Ishikawa (cell line): ENCODE results near the gene MARF1.

Experiments used
- CEBPB ChIP-seq: IDR thresholded peaks from 2 replicates; pipeline ENCODE4 v1.6.1; 2012
- CREB1 ChIP-seq: IDR thresholded peaks from 2 replicates; pipeline ENCODE4 v1.6.1; 2012; ENCODE audit warnings: low read depth
- EGR1 ChIP-seq: IDR thresholded peaks from 2 replicates; pipeline ENCODE4 v1.6.1; 2012
- EP300 ChIP-seq: IDR thresholded peaks from 2 replicates; pipeline ENCODE4 v1.6.1; 2012; ENCODE audit warnings: borderline replicate concordance
- FOXM1 ChIP-seq: IDR thresholded peaks from 2 replicates; pipeline ENCODE4 v1.6.1; 2012; ENCODE audit warnings: low read depth, borderline replicate concordance
- NFIC ChIP-seq: IDR thresholded peaks from 2 replicates; pipeline ENCODE4 v1.6.1; 2012
- RAD21 ChIP-seq: IDR thresholded peaks from 2 replicates; pipeline ENCODE4 v1.6.1; 2012; ENCODE audit warnings: low read depth
- TAF1 ChIP-seq: IDR thresholded peaks from 2 replicates; pipeline ENCODE4 v1.6.1; 2012; ENCODE audit warnings: low read depth, mild to moderate bottlenecking
- TCF12 ChIP-seq: IDR thresholded peaks from 2 replicates; pipeline ENCODE4 v1.6.1; 2012; ENCODE audit warnings: low read depth
- TEAD4 ChIP-seq: IDR thresholded peaks from 2 replicates; pipeline ENCODE4 v1.6.1; 2012
- YY1 ChIP-seq: IDR thresholded peaks from 2 replicates; pipeline ENCODE4 v1.6.1; 2012; ENCODE audit warnings: low read depth
- ZBTB7A ChIP-seq: IDR thresholded peaks from 2 replicates; pipeline ENCODE4 v1.6.1; 2012; ENCODE audit warnings: low read depth
- TF ChIP-seq, protein P1 (sequence below): IDR thresholded peaks from 2 replicates; pipeline ENCODE4 v1.6.1; 2012; ENCODE audit warnings: low read depth, mild to moderate bottlenecking
- TF ChIP-seq, protein P2 (sequence below): IDR thresholded peaks from 2 replicates; pipeline ENCODE4 v1.6.1; 2012
- TF ChIP-seq, protein P3 (sequence below): IDR thresholded peaks from 2 replicates; pipeline ENCODE4 v1.6.1; 2012

Gene MARF1

DNA sequence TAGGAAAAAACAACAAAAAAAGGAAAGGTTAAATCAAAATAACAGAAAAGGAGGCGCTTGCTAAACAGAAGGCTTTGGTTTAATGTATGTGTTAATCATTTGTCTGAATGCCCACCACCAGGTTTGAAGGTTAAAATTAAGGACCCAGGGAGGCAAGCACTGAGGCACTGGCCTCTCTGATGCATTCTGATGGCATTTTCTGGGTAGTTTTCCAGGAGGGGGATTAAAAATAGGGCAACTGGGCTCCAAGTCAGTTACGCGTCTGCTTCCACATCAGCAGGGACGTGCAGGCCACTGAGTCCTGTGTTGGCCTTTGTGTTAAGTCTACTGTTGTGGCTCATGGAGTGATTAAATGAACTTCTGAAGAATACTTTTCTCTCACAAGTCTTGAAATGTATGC, 26.9 kb downstream of the MARF1 start:
- TF ChIP-seq, protein P1, sequence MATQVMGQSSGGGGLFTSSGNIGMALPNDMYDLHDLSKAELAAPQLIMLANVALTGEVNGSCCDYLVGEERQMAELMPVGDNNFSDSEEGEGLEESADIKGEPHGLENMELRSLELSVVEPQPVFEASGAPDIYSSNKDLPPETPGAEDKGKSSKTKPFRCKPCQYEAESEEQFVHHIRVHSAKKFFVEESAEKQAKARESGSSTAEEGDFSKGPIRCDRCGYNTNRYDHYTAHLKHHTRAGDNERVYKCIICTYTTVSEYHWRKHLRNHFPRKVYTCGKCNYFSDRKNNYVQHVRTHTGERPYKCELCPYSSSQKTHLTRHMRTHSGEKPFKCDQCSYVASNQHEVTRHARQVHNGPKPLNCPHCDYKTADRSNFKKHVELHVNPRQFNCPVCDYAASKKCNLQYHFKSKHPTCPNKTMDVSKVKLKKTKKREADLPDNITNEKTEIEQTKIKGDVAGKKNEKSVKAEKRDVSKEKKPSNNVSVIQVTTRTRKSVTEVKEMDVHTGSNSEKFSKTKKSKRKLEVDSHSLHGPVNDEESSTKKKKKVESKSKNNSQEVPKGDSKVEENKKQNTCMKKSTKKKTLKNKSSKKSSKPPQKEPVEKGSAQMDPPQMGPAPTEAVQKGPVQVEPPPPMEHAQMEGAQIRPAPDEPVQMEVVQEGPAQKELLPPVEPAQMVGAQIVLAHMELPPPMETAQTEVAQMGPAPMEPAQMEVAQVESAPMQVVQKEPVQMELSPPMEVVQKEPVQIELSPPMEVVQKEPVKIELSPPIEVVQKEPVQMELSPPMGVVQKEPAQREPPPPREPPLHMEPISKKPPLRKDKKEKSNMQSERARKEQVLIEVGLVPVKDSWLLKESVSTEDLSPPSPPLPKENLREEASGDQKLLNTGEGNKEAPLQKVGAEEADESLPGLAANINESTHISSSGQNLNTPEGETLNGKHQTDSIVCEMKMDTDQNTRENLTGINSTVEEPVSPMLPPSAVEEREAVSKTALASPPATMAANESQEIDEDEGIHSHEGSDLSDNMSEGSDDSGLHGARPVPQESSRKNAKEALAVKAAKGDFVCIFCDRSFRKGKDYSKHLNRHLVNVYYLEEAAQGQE: no peak
- TF ChIP-seq FOXM1: no peak
- no peak for TF ChIP-seq TEAD4
- no peak for TF ChIP-seq CEBPB
- TF ChIP-seq TAF1: no peak

DNA sequence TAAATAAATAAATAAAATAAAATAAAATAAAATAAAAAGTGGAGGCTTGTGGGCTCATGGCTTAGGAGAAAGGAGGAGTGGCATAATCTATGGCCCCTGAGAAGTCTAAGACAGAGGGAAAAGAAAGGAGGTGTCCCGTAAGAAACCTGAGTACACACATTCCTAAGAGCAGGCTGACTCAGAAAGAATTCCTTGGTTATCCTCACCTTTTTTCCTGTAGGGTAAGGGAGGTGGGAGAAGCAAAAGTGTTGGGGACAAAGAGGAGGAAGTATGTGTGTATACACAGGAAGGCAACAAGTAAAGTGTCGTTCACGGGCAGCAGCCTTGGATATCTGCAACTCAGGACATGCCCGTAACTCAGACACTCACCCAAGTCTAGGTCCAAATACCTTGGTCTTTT, 29.3 kb downstream of the MARF1 start:
- no peak for TF ChIP-seq YY1
- no peak for TF ChIP-seq FOXM1
- no peak for TF ChIP-seq TCF12
- no peak for TF ChIP-seq CREB1
- TF ChIP-seq TEAD4: no peak

DNA sequence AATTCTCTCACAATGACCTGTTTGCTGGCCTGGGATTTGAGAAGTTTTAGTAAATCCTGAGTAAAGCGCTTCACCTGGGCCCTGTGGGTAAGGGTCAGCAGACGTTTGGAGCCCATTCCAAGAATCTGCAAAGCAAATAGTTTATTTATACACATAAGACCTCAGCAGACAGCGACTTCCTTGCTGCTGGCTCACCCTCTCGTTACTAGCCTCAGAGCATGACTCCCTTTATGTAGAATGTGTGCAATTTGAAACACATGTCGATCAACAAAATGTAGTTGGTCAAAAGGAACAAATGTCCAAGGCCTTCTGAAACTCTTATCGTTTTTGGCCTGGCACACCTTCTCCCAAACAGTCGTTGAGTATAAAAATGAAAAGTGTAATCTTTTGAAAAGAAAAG, 31.3 kb downstream of the MARF1 start:
- no peak for TF ChIP-seq TAF1

DNA sequence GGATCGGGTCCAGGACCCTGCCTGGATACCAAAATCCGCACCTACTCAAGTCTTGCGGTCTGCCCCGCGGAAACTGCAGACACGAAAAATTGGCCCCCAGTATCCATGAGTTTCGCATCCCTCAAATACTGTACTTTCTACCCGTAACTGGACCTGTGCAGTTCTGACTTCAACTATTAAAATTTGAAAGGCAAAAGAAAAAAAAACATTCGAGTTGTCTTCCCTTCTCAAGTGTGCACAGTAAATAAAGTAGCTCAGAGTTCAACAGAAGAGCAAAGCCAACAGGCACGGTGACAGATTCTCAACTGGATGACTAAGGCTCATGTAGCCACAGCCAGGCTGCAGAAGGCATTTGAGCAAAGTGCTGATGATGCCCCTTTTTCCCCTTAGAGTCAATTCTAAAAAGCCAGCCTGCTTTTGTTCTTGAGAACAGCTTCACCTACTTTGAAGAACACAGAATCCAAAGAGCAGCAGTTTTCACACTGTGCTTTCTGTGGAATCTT, 32.5 kb downstream of the MARF1 start:
- TF ChIP-seq CEBPB (no peak), RAD21 (no peak), ZBTB7A (no peak), EP300 (no peak)
- TF ChIP-seq, protein P2, sequence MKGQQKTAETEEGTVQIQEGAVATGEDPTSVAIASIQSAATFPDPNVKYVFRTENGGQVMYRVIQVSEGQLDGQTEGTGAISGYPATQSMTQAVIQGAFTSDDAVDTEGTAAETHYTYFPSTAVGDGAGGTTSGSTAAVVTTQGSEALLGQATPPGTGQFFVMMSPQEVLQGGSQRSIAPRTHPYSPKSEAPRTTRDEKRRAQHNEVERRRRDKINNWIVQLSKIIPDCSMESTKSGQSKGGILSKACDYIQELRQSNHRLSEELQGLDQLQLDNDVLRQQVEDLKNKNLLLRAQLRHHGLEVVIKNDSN: no peak
- TF ChIP-seq, protein P3, sequence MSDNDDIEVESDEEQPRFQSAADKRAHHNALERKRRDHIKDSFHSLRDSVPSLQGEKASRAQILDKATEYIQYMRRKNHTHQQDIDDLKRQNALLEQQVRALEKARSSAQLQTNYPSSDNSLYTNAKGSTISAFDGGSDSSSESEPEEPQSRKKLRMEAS: no peak

DNA sequence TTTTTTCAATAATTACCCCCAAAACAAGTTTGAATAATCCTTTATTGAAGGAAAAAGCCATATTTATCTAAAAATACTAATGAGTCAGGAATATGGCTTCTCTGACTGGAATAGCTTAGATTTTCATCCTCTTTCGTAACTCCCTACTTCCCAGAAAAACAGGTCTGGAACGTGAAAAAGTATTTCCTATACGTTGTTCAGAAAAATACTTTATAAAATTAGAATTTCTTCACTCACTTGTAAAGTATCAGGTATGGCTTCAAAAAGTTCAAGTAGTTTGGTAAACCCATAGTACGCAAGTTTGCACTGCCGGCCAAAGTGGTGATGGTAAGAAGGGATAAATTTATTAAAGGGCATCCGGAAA, 33.7 kb downstream of the MARF1 start:
- TF ChIP-seq ZBTB7A: no peak
- TF ChIP-seq TCF12: no peak
- TF ChIP-seq YY1: no peak
- TF ChIP-seq, protein P1: no peak
- TF ChIP-seq, protein P2: no peak
- TF ChIP-seq TAF1: no peak
- TF ChIP-seq, protein P3: no peak
- TF ChIP-seq CEBPB: no peak
- TF ChIP-seq EGR1: no peak
- TF ChIP-seq EP300: no peak

DNA sequence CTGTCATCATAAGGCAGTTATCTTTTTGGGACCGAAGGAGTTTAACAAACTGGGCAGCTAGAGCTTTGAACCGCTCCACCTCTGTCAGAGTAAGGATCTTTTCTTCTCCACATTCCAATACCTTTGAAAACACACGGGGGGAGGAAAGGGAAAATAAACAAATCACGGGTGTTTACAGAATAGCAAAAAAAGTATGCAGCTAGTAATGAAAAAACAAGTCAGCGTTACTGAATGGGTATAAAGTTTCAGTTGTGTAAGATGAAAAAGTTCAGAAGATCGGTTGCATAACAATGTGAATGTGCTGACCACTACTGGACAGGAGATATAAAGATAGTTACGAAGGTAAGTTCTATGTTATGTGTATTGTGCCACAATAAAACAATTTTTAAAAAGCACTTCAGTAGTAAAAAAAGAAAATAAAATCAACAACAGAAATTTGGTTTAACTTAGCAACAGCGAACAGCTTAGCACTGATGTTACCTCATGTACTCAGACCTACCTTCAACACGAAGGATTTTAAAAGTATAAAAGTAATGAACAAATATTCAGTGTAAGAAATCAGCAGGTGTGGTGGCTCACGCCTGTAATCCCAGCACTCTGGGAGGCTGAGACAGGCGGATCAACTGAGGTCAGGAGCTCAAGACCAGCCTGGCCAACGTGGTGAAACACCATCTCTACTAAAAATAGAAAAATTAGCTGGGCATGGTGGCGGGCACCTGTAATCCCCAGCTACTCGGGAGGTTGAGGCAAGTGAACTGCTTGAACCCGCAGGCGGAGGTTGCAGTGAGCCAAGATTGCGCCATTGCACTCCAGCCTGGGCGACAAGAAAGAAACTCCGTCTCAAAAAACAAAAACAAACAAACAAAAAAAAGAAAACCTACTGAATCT, 34.3 kb downstream of the MARF1 start:
- TF ChIP-seq TCF12: no peak
- TF ChIP-seq RAD21: no peak
- TF ChIP-seq TEAD4: no peak
- TF ChIP-seq EGR1: no peak
- no peak for TF ChIP-seq FOXM1
- TF ChIP-seq, protein P3: no peak
- TF ChIP-seq EP300: no peak
- TF ChIP-seq, protein P1: no peak
- TF ChIP-seq NFIC: no peak
- TF ChIP-seq YY1: no peak
- no peak for TF ChIP-seq TAF1
- no peak for TF ChIP-seq ZBTB7A
- TF ChIP-seq, protein P2: no peak
- no peak for TF ChIP-seq CEBPB
- no peak for TF ChIP-seq CREB1
